Esophagus muscularis mucosa (tissue), 4 donors: Measurements from ENCODE around the gene CCDC102B. TPM values are rescaled to one million over a fixed set of nuclear protein-coding genes. Genes with fewer than 3 reads are reported as not detected.

Experiments used
- DNase-seq: peaks from one replicate; pipeline ENCODE4 v3.0.0-alpha.2; 2017; ENCODE audit errors: extremely low spot score
- H3K27ac ChIP-seq, 4 donors: fragments of 200-600 bp; sonication (generic); replicated peaks in 1 of 4; 1 replicate in 3 of 4; 2 replicates in 1 of 4; pipeline ENCODE4 v1.5.1; 2016 to 2019; ENCODE audit warnings: mild to moderate bottlenecking in 1 of 4
- H3K27me3 ChIP-seq, 4 donors: fragments of 200-600 bp; sonication (generic); one replicate each; pipeline versions ENCODE4 v1.5.1 to v1.6.0; 2016 to 2019
- H3K36me3 ChIP-seq, 4 donors: fragments of 200-600 bp; sonication (generic); one replicate each; pipeline ENCODE4 v1.5.1; 2016 to 2019
- H3K4me1 ChIP-seq, 4 donors: fragments of 200-600 bp; sonication (generic); one replicate each; pipeline ENCODE4 v1.5.1; 2016 to 2019
- H3K4me3 ChIP-seq, 4 donors: fragments of 200-600 bp; sonication (generic); 1 replicate in 2 of 4; 2 replicates in 2 of 4; pipeline ENCODE4 v1.5.1; 2016 to 2019; ENCODE audit warnings: mild to moderate bottlenecking in 4 of 4, moderate library complexity in 1 of 4
- H3K9me3 ChIP-seq, 4 donors: fragments of 200-600 bp; sonication (generic); 1 replicate in 3 of 4; 2 replicates in 1 of 4; pipeline ENCODE4 v1.5.1; 2016 to 2019
- EP300 ChIP-seq: sonication (generic); formaldehyde crosslinking; IDR thresholded peaks from one replicate; pipeline ENCODE4 v1.6.1; 2017; ENCODE audit warnings: antibody characterized with exemption
- POLR2A ChIP-seq: fragments of 450-650 bp; IDR thresholded peaks from one replicate; pipeline ENCODE4 v1.6.1; 2017; ENCODE audit warnings: antibody characterized with exemption, moderate library complexity, mild to moderate bottlenecking, low read depth
- POLR2AphosphoS5 ChIP-seq, 2 donors: sonication (generic); formaldehyde crosslinking; IDR thresholded peaks; one replicate each; pipeline ENCODE4 v1.6.1; 2017; ENCODE audit warnings: antibody characterized with exemption in 2 of 2
- WGBS: methylation state at CpG from one replicate; pipeline ENCODE4 v1.1.5; 2018; 5-methylcytosine and 5-hydroxymethylcytosine counted together
- intact Hi-C: fragments of 100-400 bp; cut with DNase I; formaldehyde crosslinking; loops from one replicate; pipeline ENCODE4 v1.15.1; 2023
- total RNA-seq, 4 donors: library from RNA; depleted of rRNA; stranded (reverse); fragments of >200 nt; gene quantifications; one replicate each; pipeline versions ENCODE4 v1.1.0 to v1.2.1, GENCODE V29; 2016
- TF ChIP-seq, protein P1 (sequence below), 3 experiments: fragments of 200-600 bp in 2 of 3; fragments of 450-650 bp in 1 of 3; sonication (generic) in 2 of 3; IDR thresholded peaks; one replicate each; pipeline ENCODE4 v1.5.1; 2017 to 2019; ENCODE audit warnings: antibody characterized with exemption in 3 of 3, mild to moderate bottlenecking in 2 of 3, moderate library complexity in 1 of 3

Gene CCDC102B
- total RNA-seq, 4 donors from 2014 or later: 3.0 to 6.8 (median 4.8) TPM

DNA sequence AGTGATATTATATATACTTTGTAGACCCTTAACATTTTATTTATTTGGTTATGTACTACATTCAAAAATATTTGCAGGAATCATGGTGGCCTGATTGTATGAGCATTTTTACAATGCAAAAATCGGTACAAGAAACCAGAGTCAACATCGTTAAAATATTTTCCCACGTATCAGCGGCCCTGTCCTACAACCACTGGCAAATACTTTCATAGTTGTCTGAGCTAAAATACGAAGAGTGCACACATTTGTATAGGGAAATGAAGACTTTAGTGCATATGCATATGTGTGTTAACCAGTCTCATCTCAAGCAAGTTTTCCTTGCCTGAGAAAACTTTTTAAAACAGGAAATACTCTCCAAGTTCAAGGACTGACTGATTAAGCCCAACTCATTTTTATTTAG, 35.9 kb downstream of the CCDC102B start:
- Histone ChIP-seq H3K27me3 (no peaks in the 10 kb centered on the region), H3K4me1 (peaks cover 0 to 16% (median 2%) of the 10 kb centered on the region in 4 donors), H3K4me3 (no peak overlapping the region), H3K36me3 (no peaks in the 10 kb centered on the region), H3K27ac (no peak overlapping the region), H3K9me3 (no peaks in the 10 kb centered on the region)
- WGBS: 75% methylated on average over 5 of the region's 5 CpGs
- no peak for DNase-seq
- no peak for TF ChIP-seq POLR2A
- TF ChIP-seq POLR2AphosphoS5 (IDR thresholded peaks at IDR 0.05): no peak
- TF ChIP-seq EP300: no peak
- TF ChIP-seq, protein P1, sequence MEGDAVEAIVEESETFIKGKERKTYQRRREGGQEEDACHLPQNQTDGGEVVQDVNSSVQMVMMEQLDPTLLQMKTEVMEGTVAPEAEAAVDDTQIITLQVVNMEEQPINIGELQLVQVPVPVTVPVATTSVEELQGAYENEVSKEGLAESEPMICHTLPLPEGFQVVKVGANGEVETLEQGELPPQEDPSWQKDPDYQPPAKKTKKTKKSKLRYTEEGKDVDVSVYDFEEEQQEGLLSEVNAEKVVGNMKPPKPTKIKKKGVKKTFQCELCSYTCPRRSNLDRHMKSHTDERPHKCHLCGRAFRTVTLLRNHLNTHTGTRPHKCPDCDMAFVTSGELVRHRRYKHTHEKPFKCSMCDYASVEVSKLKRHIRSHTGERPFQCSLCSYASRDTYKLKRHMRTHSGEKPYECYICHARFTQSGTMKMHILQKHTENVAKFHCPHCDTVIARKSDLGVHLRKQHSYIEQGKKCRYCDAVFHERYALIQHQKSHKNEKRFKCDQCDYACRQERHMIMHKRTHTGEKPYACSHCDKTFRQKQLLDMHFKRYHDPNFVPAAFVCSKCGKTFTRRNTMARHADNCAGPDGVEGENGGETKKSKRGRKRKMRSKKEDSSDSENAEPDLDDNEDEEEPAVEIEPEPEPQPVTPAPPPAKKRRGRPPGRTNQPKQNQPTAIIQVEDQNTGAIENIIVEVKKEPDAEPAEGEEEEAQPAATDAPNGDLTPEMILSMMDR (IDR thresholded peaks at IDR 0.05): no peak
- intact Hi-C loops: no loop called here

DNA sequence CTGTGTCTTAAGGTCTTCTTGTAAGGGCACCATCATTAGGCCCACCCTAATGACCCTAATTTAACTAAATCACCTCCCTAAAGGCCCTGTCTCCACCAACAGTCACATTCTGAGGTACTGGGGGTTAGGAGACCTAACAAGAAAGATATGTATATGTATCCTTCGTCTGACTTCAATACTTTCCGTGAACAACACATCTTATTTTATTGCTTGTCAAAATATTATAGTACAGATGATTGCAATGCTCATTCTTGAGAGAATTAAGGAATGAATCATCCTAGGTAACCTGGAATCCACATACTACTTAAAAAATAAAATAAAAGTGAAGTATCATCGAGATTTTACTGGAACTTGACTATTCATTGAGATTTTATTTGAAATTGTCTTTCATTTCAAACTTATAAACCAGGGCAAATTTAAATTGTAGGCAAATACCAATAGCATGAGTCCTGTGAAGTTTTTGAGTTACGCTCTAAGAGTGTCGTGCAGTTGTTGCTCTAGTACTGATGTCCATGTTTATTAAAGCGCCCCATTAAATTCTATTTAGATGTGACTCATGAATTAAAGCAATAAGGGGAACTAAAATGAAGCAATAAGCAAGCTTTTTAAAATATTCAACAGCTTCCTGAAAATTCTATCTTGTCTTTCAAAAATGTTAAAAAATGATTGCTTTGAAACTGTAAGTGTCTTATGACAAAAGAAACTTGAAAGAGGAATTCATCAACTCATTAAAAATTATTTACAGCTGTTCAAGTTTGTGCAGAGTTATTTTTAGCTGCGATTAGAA, 40.0 kb downstream of the CCDC102B start:
- Histone ChIP-seq H3K4me1 (peaks cover 0 to 16% (median 0%) of the 10 kb centered on the region in 4 donors), H3K27me3 (no peaks in the 10 kb centered on the region), H3K27ac (peak overlapping the region in 2 of 4 donors; percentile 16 to 25), H3K4me3 (no peak overlapping the region), H3K9me3 (no peaks in the 10 kb centered on the region), H3K36me3 (no peaks in the 10 kb centered on the region)
- intact Hi-C loops: no loop called here
- DNase-seq: no peak
- WGBS: 62% methylated on average over 7 of the region's 7 CpGs
- no peak for TF ChIP-seq EP300
- no peak for TF ChIP-seq POLR2AphosphoS5 (IDR thresholded peaks at IDR 0.05)

DNA sequence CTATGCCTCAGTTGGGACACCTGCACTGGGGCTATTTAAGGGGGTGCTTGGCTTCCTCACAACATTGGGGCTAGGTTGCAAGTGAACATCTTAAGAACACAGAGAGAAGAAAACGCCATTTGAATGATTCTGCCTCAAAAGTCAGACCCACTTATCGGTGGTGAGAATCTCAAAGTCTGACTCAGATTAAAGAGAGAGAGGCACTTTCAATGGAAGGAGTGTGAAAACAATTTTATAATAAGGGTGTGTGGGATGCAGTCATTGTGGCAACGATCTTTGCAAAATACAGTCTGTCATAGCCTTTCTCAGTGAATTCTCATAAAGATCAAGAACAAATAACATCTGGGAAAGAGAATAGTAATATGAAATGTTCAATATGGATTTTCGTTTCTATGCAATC, 41.8 kb downstream of the CCDC102B start:
- H3K4me3 ChIP-seq: no peak overlapping the region
- 76% methylated on average over 4 of the region's 4 CpGs for WGBS
- no peaks in the 10 kb centered on the region for H3K36me3 ChIP-seq
- intact Hi-C loops: no loop called here
- no peak overlapping the region for H3K27ac ChIP-seq
- H3K27me3 ChIP-seq: no peaks in the 10 kb centered on the region
- no peak for DNase-seq
- no peak for TF ChIP-seq POLR2A
- TF ChIP-seq, protein P1 (IDR thresholded peaks at IDR 0.05): no peak
- no peak for TF ChIP-seq EP300
- TF ChIP-seq POLR2AphosphoS5 (IDR thresholded peaks at IDR 0.05): no peak
- no peaks in the 10 kb centered on the region for H3K9me3 ChIP-seq
- H3K4me1 ChIP-seq: peaks cover 0 to 16% (median 0%) of the 10 kb centered on the region in 4 donors

DNA sequence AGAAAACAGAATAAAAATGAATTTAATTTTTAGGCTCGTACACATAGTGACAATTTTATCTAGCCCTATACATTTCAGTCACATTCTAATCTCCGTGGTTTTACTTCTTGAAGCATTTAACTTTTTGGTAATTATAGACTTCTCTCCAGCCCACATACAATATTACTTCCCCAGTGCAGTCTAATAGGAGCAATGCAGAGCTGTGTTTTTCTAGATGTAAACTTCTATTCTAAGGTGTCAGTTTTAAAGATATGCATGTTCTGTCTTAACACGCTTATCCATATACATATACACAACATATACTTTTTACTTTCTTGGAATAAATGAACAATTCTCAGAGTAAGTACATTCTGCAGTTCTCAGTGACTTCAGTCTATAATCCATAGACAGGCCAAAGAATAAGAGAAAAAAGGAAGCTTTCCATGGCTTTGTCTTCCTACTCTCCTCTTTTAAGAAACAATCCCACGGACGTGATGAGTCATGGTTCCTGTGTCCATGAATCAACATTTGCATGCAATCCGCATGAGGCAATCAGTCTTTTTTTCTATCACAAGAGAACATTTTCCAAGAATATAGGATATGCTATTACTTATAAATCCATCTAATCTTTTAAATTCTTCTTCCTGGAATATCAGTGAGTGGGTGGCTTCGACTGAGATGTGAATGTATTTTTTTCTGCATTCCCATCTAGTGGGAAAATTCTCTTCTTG, 42.8 kb downstream of the CCDC102B start:
- H3K4me3 ChIP-seq: no peak overlapping the region
- 47% methylated on average over 7 of the region's 7 CpGs for WGBS
- TF ChIP-seq POLR2AphosphoS5 (IDR thresholded peaks at IDR 0.05) (no peak), POLR2A (no peak), EP300 (no peak)
- TF ChIP-seq, protein P1 (IDR thresholded peaks at IDR 0.05): no peak
- H3K27me3 ChIP-seq: no peaks in the 10 kb centered on the region
- DNase-seq: no peak
- H3K27ac ChIP-seq: no peak overlapping the region
- no peaks in the 10 kb centered on the region for H3K36me3 ChIP-seq
- intact Hi-C loops: no loop called here
- H3K4me1 ChIP-seq: peaks cover 0 to 16% (median 0%) of the 10 kb centered on the region in 4 donors
- H3K9me3 ChIP-seq: no peaks in the 10 kb centered on the region

DNA sequence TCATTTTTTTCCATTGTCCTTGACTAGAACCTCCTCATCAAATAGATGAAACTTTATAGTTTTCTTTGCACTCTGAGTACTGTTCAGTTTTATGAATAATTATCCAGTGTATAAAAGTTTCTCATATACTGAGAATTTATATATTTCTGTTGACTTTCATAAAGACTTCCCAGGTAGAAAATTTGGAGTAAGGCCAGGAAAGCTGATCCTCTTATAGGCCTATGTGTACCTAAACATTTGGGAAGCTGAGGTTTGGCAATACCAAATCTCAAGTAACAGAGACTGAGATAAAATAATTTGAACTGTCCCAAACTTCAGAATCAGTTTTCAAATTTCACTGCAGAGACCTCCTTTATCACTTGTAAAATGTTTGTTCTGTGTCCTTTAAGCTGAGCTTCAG, 43.4 kb downstream of the CCDC102B start:
- no peak overlapping the region for H3K27ac ChIP-seq
- TF ChIP-seq EP300 (no peak), POLR2AphosphoS5 (IDR thresholded peaks at IDR 0.05) (no peak), POLR2A (no peak)
- TF ChIP-seq, protein P1 (IDR thresholded peaks at IDR 0.05): no peak
- no peaks in the 10 kb centered on the region for H3K36me3 ChIP-seq
- DNase-seq: no peak
- peaks cover 0 to 16% (median 0%) of the 10 kb centered on the region in 4 donors for H3K4me1 ChIP-seq
- no peak overlapping the region for H3K4me3 ChIP-seq
- H3K9me3 ChIP-seq: no peaks in the 10 kb centered on the region
- H3K27me3 ChIP-seq: no peaks in the 10 kb centered on the region
- intact Hi-C loops: no loop called here
